Lower lobe of right lung (tissue), 2 donors: ENCODE data around the gene ZXDC. TPM values are rescaled to one million over a fixed set of nuclear protein-coding genes. Genes with fewer than 3 reads are reported as not detected.
A peak's percentile ranks its signal among the peaks of the same experiment; 100 is the strongest.

ENCODE experiments used
- ATAC-seq, 2 donors: fragments of 200-7000 bp; cut with Tn5 transposase; one replicate each; pipeline ENCODE4 v1.9.1; 2020 to 2022; ENCODE audit warnings: mild to moderate bottlenecking in 2 of 2, moderate library complexity in 2 of 2
- DNase-seq: peaks from one replicate; pipeline ENCODE4 v3.0.0-alpha.2; 2020
- H3K27ac ChIP-seq: fragments of 200-600 bp; one replicate; pipeline ENCODE4 v1.8.0; 2022
- H3K27me3 ChIP-seq: fragments of 200-600 bp; one replicate; pipeline ENCODE4 v1.8.0; 2022; ENCODE audit warnings: low read depth
- H3K36me3 ChIP-seq: fragments of 200-600 bp; one replicate; pipeline ENCODE4 v1.8.0; 2022; ENCODE audit warnings: mild to moderate bottlenecking
- H3K4me1 ChIP-seq: fragments of 200-600 bp; one replicate; pipeline ENCODE4 v1.8.0; 2022
- H3K4me3 ChIP-seq: fragments of 200-600 bp; one replicate; pipeline ENCODE4 v1.8.0; 2022; ENCODE audit warnings: mild to moderate bottlenecking
- H3K9me3 ChIP-seq: fragments of 200-600 bp; one replicate; pipeline ENCODE4 v1.8.0; 2022
- intact Hi-C: fragments of 100-400 bp; cut with DNase I; formaldehyde crosslinking; loops from one replicate; pipeline ENCODE4 v1.11.0; 2022
- total RNA-seq: library from RNA; stranded (reverse); fragmentation: NEBNext Ultra II Directional; extraction: Animal tissue kit (Norgen Biotek cat#: 25700); gene quantifications from one replicate; pipeline ENCODE4 v1.2.1, GENCODE V29; 2021
- TF ChIP-seq, protein P1 (sequence below): fragments of 200-600 bp; IDR thresholded peaks from one replicate; pipeline ENCODE4 v1.8.0; 2022; ENCODE audit warnings: antibody characterized with exemption, mild to moderate bottlenecking
- donor health status: DM: no; HTN: yes; CAD: no; lungs with severe emphysema.

ZXDC gene
- total RNA-seq, 1 donor from 2014 or later, result 40.4 TPM

DNA sequence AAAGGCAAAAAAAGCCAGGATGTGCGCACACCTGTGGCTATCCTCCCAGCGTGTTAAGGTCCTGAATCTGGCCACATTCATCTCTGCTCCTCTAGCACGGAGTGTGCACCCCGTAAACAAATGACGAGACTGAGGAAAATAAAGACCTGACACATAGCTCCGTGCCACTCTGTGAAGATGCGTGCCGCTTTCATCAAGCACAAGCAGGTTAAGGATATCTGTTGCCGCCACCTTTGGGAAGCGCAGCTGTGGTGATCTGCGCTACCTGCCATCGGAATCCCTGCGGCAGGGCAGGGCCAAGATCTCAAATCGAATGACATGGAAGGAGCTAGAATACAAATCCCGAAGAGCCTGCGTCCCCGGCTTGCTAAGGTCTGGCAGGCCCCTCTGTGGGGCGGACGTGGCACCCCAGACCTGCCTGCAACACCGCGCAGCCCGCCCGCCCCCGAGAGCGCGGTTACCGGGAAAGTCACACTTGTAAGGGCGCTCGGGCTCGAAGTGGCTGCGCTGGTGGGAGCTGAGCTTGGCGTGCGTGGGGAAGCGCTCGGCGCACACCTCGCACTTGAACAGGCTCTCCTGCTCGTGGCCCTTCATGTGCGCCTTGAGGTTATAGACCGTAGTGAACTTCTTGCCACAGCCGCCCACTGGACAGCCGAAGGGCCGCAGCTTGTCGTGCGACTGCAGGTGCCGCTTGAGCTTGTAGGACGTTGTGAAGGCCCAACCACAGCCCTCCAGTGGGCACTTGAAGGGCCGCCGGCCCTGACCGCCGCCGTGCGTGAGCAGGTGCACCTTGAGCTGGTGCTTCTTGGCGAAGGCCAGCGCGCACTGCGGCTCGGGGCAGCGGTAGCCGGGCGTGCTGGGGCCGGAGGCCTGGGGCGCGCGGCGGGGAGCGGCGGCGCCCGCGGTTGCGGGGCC, 936 bp downstream of the ZXDC start:
- Histone ChIP-seq H3K36me3 (peaks cover 22% of the 10 kb centered on the region), H3K9me3 (no peaks in the 10 kb centered on the region), H3K27me3 (no peaks in the 10 kb centered on the region), H3K4me3 (peak overlapping the region; percentile 81), H3K4me1 (peaks cover 54% of the 10 kb centered on the region), H3K27ac (peak overlapping the region; percentile 92)
- ATAC-seq (peak; percentile 3 to 7), DNase-seq (peak; percentile 81)
- TF ChIP-seq, protein P1, sequence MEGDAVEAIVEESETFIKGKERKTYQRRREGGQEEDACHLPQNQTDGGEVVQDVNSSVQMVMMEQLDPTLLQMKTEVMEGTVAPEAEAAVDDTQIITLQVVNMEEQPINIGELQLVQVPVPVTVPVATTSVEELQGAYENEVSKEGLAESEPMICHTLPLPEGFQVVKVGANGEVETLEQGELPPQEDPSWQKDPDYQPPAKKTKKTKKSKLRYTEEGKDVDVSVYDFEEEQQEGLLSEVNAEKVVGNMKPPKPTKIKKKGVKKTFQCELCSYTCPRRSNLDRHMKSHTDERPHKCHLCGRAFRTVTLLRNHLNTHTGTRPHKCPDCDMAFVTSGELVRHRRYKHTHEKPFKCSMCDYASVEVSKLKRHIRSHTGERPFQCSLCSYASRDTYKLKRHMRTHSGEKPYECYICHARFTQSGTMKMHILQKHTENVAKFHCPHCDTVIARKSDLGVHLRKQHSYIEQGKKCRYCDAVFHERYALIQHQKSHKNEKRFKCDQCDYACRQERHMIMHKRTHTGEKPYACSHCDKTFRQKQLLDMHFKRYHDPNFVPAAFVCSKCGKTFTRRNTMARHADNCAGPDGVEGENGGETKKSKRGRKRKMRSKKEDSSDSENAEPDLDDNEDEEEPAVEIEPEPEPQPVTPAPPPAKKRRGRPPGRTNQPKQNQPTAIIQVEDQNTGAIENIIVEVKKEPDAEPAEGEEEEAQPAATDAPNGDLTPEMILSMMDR, result no peak
- intact Hi-C loops, result no loop called here

DNA sequence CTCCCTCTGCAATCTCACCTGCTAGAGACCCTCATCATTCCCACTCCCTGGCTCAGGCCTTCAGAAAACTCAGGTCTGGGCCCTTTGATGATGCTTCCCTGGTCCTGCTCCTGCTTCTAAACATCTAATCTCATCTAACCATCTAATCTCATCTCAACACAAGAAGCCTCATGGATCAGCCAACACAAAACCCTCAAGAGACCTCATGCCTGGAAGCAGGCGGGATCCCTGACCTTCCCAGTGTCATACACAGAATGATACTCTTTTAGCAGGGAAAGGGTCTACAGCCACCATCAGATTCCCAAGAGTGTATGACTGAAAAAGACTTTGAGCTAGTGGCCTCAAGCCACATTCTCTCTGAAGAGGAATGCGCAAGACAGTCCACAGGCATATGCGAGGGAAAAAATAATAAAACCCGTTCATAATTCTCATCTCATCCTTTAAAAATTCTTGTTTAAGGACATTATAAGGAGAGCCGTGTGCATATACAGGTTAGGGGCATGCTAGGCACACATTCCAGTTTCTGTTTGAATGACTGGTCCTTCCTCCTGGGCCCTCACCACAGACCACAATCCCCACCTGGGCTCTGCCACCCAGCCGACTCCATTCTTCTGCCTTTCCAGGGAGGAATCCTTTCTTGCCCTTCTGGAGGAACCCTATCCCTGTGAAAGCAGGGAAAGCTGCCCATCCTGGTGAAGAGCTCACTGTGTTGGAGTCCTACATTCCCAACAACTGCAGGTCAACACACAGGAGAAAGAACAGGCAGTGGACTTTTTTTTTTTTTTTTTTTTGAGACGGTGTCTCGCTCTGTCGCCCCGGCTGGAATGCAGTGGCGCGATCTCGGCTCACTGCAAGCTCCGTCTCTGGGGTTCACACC, 2.2 kb downstream of the ZXDC start:
- peak; percentile 28 for DNase-seq

DNA sequence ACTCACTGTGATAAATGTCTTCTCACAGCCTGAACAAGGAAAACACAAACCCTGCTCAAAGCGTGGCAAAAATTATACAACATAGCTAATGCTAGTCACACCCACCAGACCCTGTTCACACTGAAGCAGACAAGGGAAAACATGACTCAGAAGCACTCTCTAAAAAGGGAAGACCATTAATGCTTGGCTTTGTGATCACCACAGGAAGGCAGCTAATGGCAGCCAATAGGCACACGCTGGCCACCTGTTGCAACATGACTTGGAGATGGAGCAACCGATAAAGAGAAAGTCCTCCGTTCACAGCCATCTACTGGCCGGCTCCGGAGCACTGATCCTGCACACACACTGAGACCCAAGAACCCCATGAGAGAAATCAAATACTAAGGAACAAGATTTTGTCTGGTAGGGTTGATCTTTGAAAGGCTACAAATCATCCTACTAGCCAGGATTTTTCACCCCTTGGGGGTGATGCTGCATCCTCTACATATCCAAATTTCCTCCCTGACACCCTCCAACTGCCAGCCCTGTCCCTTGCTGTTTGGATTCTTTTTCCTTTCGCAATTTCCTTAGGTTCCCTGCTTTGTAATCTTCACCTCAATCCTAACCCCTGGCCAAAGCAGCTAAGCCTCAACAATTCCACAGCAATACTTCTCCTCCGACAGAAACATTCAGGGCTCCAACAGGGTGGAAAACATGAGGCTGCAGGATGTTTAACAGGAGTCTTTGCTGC, 3.2 kb downstream of the ZXDC start:
- H3K4me3 ChIP-seq, result peak overlapping the region; percentile 81
- intact Hi-C loops, result no loop called here
- no peaks in the 10 kb centered on the region for H3K27me3 ChIP-seq
- ATAC-seq, result peak; percentile 54 to 72
- TF ChIP-seq, protein P1, result no peak
- peaks cover 70% of the 10 kb centered on the region for H3K4me1 ChIP-seq
- H3K9me3 ChIP-seq, result no peaks in the 10 kb centered on the region
- peak; percentile 88 for DNase-seq
- peaks cover 45% of the 10 kb centered on the region for H3K36me3 ChIP-seq
- peak overlapping the region; percentile 57 for H3K27ac ChIP-seq

More for the DNA sequence above, 2.2 kb downstream of the ZXDC start:
- Histone ChIP-seq H3K4me1 (peaks cover 59% of the 10 kb centered on the region), H3K27ac (peak overlapping the region; percentile 57), H3K27me3 (no peaks in the 10 kb centered on the region), H3K36me3 (peaks cover 34% of the 10 kb centered on the region), H3K4me3 (peak overlapping the region; percentile 81), H3K9me3 (no peaks in the 10 kb centered on the region)
- TF ChIP-seq, protein P1, result no peak
- intact Hi-C loops, result no loop called here
- no peak for ATAC-seq

DNA sequence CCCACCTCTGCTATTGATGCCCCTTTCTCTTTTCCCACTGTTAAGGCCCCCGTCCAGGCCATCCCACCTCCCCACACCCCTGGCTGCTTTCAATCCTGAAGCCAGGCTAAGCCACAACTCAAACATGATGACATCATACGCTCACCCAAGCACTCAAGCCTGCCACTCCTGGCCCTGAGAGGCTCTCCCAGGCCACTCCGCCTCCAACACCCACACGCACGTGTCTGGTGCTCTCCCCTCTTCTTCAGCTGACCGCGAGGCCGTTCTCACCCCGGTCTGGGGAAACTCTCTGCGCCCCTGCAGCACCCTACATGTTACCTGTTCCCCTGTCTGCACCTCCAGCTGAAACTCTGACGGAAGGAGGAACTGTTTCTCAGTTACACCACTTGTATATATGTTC, 6.2 kb downstream of the ZXDC start:
- H3K36me3 ChIP-seq, result peaks cover 74% of the 10 kb centered on the region
- no peak overlapping the region for H3K27ac ChIP-seq
- H3K27me3 ChIP-seq, result no peaks in the 10 kb centered on the region
- intact Hi-C loops, result no loop called here
- peaks cover 87% of the 10 kb centered on the region for H3K4me1 ChIP-seq
- DNase-seq (peak; percentile 71), ATAC-seq (peak; percentile 56 to 74)
- TF ChIP-seq, protein P1, result no peak
- H3K9me3 ChIP-seq, result no peaks in the 10 kb centered on the region
- H3K4me3 ChIP-seq, result no peak overlapping the region
